ENCODE results near the gene GSC2.

Gene GSC2

GRCh38 chr22:19111140-19111539, 39.0 kb downstream of the GSC2 start:
- TF ChIP-seq CTCF (IDR thresholded peaks at IDR 0.05; ENCODE audit: low read depth, low read length), result no peak
- H3K4me3 ChIP-seq (ENCODE audit: low read depth, low read length), result no peak overlapping the region

- H3K4me3 ChIP-seq (ENCODE audit: low read depth, low read length), result no peak overlapping the region
- no peak for TF ChIP-seq CTCF (IDR thresholded peaks at IDR 0.05; ENCODE audit: low read depth, low read length)
Observed at GRCh38 chr22:19110646-19111045, 39.4 kb downstream of the GSC2 start.

GRCh38 chr22:19110064-19110458, 40.0 kb downstream of the GSC2 start:
- no peak for TF ChIP-seq CTCF (IDR thresholded peaks at IDR 0.05; ENCODE audit: low read depth, low read length)
- H3K4me3 ChIP-seq (ENCODE audit: low read depth, low read length), result no peak overlapping the region

DNA sequence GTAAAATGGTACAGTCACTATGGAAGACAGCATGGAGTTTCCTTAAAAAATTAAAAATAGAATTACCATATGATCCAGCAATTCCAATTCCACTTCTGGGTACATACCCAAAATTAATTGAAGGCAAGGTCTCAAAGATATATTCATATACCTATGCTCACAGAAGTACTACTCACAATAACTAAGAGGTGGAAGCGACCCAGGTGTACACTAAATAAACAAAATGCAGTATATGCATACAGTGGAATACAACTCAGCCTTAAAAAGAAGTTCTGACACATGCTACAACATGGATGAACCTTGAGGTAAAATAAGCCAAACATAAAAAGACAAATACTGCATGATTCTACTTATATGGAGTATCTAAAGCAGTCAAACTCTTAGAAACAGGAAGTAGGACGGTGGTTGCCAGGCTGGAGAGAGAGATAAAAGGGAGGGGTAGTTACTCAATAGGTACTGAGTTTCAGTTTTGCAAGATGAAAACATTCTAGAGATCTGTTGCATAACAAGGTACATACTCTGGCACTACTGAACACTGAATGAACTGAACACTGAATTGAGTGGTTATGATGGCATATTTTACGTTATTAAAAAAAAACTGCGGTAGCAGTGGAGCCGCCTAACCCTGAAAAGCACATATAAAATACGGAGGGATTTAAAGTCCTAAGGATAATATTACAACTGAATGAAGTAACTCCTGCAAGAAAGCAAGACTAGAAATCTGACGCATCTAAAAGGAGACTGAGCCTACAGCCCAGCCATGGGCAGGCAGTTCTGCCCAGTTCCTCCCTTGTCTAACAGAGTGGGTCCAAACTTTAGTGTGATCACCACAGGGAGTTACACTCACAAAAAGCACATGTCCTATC, 40.7 kb downstream of the GSC2 start:
- no peak for TF ChIP-seq CTCF (IDR thresholded peaks at IDR 0.05; ENCODE audit: low read depth, low read length)

DNA sequence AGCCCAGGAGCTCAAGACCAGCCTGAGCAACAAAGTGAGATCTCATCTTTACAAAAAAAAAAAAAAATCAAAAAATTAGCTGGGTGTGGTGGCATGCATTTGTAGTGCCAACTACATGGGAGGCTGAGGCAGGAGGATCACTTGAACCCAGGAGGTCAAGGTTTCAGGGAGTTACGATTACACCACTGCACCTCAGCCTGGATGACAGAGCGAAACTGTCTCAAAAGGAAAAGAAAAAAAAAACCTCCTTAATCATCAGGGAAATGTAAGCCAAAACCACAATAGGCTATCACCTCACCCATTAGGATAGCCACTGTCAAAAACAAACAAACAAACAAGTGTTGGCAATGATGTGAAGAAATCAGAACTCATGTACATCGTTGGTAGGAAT, 41.3 kb downstream of the GSC2 start:
- TF ChIP-seq CTCF (IDR thresholded peaks at IDR 0.05; ENCODE audit: low read depth, low read length), result no peak
- H3K4me3 ChIP-seq (ENCODE audit: low read depth, low read length), result no peak overlapping the region

More for the DNA sequence above, 40.7 kb downstream of the GSC2 start:
- H3K4me3 ChIP-seq (ENCODE audit: low read depth, low read length), result no peak overlapping the region

- TF ChIP-seq CTCF (IDR thresholded peaks at IDR 0.05; ENCODE audit: low read depth, low read length), result no peak
- no peak overlapping the region for H3K4me3 ChIP-seq (ENCODE audit: low read depth, low read length)
Observed at GRCh38 chr22:19107730-19108074, 42.4 kb downstream of the GSC2 start.

- TF ChIP-seq CTCF (IDR thresholded peaks at IDR 0.05; ENCODE audit: low read depth, low read length), result no peak
- H3K4me3 ChIP-seq (ENCODE audit: low read depth, low read length), result no peak overlapping the region
Observed at GRCh38 chr22:19106886-19107729, 43.0 kb downstream of the GSC2 start.
